GM19099 (cell line): Measurements from ENCODE around the gene CDK14.

ENCODE experiments used
- POLR2A ChIP-seq: IDR thresholded peaks from 3 replicates; pipeline ENCODE4 v1.6.1; 2011; ENCODE audit warnings: low read depth; ENCODE audit not compliant: insufficient read length; ENCODE audit errors: extremely low read depth

Gene CDK14

DNA sequence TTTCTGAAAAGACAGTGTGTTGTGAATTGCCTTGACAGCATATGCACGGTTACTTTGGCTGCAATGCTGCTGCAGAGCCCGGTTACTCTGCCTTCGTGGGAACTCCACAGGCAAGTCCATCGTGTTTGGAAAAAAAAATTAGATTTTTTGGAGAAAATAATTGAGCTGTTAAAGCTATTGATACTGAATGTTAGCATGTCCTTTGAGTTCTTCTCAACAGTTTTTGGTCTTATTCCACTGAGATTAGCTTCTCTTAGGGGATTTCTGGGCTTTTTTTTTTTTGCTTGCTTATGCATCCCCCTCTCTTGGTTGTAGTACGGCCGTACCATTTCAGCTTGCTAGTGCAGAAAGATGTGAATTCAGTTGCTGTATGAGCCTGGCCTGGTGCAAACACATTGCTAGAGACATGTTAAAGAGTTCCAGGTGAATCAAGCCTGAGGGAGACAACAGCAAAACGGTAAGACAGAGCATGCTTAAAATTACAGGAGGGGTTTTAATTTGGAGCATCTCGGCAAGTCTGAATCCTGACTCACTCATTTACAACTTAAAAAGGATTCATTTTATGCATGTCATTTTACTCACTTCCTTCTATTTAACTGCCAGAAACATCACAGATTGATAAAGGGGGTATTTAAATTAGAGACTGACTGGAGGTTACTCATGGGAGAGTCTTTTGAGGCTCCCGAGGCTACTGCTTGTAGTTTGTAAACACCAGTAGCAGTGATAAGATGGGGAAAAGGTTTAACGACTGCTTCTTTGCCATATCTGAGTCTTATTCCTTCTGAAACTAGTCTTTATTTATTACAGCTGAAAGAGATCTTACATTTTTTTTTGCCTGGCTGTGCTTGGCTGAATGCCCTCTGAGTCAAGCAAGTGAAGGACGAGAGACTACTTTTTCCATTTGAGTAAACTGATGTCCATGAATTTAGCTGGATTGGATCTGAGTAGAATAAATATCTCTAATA lies 113.7 kb downstream of the CDK14 start:
- peak; percentile 44 for TF ChIP-seq POLR2A

DNA sequence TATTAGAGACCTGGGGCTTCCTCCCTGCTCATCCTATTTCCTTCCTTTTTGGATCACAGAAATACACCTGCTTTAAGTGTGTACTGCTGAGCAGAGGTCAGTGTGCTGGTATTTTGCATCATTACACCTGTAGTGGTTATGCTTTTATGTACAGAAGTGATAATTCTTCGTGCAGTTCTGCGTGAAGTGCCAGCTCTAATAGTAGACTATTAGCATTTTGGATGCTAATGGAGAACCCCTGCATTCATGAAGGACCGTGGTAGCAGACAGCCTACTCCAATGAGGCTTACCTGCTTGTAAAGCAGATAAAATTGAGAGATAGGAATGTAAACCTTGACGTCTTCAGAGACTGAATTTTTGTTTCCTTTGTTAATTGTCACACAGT lies 114.3 kb downstream of the CDK14 start:
- no peak for TF ChIP-seq POLR2A

DNA sequence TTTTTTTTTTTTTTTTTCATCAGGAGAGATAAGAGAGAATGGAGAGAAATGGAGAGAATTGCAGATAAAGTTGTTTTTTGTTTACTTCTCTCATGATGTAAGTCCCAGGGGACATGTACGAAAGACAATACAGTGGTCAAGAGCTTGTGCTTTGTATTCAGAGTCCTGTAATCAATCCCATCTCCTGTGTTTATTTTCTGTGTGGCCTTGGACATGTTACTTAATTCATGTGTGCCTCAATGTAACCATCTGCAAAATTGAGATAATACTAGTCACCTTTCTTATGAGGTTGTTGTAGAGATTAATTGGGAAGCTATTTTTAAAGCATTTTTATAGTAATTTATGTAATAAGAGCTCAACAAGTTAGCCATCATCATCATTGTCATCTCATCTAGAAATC lies 117.5 kb downstream of the CDK14 start:
- TF ChIP-seq POLR2A, result no peak

DNA sequence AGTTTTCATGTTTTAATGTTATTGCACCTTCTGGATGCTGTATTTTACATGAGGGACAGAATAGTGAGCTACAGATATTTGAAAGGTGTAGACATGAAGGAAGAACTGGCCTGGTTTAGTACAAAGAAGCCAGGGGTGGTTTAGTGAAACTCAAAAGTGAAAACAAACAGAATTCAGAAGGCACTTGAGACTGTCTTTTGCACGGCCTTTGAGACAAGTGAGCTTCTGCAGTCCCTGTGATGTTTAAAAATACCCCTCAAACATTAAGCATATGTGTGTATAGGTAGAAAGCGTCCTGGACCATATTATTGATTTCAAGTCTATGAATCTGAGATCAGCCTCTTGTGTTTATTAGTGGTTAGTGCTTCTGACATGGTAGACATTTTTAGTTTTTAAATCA lies 118.9 kb downstream of the CDK14 start:
- TF ChIP-seq POLR2A, result no peak

DNA sequence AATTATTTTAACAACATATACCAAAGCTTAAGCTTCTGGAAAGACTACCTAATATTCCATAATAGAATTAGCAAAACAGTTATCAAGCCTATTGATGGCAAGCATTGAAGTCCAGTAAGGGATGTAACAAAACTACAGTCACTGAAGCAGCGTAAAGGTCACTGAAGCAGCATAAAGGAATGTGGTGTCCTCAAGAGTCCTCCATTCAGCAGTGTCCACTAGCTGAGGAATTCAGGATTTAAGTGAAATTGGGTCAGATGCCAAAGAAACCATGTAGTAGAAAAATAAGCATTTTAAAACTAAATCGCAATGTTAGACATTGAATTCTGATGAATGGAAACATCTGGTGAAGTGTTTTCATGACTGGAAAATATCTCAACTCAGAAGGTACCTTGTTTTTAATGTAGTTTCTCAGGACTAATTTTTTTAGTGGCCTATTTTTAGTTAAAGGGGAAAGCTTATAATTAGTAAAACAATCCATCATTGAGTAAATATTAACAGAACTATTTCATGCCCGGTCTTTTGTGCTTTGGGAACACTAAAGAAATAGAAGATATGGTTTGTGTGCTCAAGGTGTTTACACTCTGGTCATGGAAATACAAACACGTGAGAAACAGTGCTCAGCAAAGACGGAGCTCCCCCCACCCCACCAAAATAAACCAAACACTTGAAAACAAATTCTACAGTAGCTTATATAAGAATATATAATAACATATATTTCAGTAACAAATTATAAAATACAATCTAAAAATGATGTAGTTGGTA lies 121.4 kb downstream of the CDK14 start:
- TF ChIP-seq POLR2A, result no peak

DNA sequence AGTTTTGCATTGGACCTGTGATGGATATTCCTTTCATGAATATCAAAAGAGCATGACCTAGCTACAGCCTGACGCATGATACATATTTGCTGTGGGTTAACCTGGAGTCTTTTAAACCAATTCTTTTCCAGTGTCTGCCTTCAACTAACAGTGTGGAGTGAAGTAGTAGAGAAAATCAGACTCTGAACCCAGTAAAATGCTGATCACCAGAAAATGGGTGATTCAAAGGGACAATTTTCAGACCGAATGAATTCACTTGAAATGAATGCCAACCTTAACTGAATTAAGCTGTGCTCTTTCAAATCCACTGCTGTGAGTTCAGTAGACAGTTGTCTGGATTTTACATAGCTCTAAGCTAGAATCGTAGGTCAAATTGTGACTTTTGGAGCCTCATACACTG lies 123.0 kb downstream of the CDK14 start:
- TF ChIP-seq POLR2A, result no peak

DNA sequence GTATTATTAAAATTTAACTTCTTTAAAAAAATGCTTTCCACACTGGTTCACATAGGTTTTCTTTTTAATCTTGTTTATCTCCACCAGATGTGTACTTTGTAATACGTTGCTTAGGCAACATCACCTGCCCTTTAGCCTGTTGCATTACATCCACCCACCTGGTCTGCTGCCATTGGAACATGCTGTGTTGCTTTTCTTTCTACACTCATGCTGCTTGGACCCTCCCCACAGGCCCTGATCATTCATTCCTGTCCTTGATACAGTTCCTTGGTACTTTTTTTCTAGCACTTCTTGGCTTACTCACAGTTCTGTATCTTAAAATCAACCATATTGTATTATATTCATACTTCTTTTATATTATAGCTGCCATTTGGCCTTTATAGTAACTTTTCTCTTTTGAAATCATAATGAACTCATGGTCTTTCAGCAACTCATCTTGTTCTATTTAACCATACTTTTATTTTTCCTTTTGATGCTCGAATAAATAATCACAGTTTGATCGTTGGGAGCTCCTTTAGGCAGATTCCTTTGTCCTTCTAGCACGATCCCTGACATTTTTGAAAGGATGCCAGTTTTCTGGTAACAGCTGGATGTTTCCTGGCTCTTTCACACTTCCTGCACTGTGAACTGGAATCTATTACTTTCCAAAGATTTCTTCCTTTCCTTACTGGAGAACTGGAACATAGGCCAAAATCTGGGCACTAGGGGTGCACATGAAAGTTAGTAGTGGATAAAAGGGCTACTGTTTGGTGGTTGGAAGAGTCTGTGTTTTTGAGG lies 125.1 kb downstream of the CDK14 start:
- TF ChIP-seq POLR2A, result no peak

DNA sequence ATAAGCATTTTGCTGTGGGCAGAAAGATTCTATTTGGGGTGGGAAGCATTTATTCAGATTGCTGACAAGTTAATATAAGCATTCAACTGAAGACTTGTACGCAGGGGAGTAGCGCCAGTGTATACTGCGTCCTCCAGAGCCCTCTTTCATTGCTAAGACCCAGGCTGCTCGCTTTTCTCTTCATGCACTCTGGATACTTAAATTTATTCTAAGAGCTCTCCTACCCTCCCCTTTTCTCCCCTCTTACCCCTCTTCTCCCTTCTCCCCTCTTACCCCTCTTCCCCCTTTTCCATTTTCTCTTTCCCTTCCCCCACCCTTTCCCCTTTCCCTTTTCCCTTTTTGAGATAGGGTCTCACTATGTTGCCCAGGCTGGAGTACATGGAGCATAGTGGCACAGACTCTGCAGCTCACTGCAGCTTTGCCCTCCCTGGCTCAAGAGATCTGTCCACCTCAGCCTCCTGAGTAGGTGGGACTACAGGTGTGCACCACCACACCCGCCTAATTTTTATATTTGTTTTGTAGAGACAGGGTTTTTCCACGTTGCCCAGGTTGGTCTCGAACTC lies 125.8 kb downstream of the CDK14 start:
- no peak for TF ChIP-seq POLR2A

DNA sequence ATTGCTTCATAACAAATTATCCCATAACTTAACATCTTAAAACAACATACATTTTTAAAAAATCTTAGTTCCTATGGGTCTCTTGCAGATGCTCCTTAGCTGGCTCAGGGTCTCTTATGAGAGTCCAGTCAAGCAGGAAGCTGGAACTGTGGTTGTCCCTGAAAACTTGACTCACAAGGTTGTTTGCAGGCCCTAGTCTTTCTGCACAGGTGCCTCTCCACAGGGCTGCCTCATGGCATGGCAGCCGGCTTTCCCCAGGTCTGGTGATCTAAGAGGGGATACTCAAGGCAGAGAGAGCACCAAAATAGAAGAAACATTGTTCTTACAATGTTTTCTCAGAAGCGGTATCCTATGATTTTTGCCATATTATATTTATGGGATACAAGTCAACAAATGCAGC lies 127.1 kb downstream of the CDK14 start:
- TF ChIP-seq POLR2A, result no peak

DNA sequence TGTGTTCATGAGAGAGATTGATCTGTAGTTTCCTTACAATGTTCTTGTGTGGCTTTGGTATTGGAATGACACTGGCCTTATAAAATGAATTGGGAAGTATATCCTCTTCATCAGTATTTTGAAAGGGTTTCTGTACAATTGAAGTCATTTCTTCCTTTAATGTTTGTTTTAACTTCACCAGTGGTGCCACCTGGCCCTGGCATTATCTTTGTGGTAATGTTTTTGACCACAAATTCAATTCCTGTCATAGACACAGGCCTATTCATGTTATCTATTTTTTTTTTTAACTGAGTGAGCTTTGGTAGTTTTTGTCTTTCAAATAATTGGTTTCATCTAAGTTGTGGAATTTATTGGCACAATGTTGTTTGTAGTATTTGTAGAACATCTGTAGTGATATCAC lies 127.7 kb downstream of the CDK14 start:
- TF ChIP-seq POLR2A, result no peak

DNA sequence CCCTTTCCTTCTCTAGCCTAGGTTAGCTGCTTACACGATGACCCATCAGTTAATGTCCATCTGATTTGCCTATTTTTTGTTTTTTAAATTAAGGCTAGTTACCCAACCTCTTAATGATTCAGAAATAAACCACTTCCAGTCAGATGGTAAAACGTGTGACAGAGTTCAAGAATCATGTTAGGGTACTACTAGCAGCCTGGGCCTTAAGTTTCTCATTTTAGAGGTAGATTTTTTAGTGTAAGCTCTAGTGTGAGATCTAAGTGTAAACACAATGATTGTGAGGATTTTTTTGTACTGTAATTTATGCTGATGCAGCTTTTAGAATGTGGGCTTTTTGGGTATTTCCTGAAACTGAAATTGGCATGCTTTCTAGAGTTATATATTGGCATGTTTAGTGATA lies 130.0 kb downstream of the CDK14 start:
- no peak for TF ChIP-seq POLR2A

DNA sequence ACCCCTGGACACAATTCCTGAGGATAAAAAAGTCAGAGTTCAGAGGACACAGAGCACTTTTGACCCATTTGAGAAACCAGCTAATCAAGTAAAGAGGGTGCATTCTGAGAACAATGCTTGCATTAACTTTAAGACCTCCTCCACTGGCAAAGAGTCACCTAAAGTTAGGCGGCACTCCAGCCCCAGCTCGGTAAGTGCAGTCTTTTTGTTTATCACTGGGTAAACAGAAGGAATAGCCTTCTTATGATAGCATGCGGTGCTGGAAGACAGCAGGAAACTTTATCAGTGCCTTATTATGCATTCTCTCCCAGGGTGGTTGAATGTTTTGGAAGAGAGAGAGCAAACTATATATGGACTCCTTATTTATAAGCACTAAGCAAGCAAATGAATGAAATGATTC lies 130.5 kb downstream of the CDK14 start:
- no peak for TF ChIP-seq POLR2A

DNA sequence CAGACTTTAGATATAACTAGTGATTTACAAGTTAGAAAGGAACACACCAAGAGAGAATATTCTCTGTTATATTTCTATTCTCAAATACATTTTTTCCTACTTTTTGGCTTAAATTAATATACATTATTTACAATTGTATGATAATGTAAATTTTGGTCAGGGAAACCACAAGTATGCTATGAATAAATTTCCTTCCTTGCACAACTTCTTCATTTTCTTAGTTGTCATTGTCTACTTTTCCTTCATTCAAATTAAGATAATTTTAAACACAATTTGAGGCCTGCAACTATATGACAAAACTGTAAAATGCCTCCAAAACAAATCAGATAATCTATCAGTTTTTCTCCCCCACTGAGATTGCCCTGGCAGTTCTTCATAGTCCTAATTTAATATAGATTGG lies 131.3 kb downstream of the CDK14 start:
- TF ChIP-seq POLR2A, result no peak

DNA sequence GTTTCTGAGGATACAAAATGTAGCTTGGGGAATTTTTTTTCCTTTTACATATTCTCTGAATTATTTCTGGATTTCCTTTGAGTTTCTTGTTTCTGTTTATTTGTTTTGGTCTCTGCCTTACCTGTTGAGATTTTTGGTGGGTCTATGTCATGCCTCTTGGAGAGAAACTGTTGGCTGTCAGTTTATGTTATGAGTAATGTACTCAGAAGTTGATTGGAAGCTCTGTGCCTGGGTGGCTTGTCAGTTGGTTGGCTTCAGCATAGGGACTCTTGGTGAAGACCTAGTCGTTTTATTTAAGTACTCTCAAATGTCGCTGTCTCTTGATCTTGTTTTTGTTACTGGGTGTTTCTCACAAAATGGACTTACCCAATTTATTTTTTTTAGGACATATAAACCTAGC lies 132.4 kb downstream of the CDK14 start:
- TF ChIP-seq POLR2A, result no peak

DNA sequence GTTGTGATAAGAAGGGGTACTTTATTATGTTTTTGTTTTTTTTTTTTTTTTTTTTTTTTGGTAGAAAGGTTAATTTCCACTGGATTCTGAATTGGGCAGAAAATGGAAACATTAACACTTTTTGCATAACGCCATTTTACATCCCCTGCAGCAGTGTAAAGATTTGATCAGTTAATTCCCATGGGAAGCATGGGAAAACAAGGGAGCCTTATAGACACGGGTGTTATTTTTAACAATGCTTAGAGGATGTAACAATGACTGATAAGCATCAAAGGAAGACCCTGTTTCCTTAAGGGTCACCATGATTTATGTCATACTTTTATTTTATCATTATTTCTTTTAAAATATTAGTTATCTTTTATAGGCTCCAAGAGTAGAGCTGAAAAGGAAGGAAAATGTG lies 140.2 kb downstream of the CDK14 start:
- TF ChIP-seq POLR2A, result no peak
